ENCODE data around the gene MRPL49.
"Not testable (repeated sequence)": the region's sequence is repeated elsewhere in the genome, so short reads cannot be mapped to it uniquely, and the experiment has no call there.

MRPL49 gene

DNA sequence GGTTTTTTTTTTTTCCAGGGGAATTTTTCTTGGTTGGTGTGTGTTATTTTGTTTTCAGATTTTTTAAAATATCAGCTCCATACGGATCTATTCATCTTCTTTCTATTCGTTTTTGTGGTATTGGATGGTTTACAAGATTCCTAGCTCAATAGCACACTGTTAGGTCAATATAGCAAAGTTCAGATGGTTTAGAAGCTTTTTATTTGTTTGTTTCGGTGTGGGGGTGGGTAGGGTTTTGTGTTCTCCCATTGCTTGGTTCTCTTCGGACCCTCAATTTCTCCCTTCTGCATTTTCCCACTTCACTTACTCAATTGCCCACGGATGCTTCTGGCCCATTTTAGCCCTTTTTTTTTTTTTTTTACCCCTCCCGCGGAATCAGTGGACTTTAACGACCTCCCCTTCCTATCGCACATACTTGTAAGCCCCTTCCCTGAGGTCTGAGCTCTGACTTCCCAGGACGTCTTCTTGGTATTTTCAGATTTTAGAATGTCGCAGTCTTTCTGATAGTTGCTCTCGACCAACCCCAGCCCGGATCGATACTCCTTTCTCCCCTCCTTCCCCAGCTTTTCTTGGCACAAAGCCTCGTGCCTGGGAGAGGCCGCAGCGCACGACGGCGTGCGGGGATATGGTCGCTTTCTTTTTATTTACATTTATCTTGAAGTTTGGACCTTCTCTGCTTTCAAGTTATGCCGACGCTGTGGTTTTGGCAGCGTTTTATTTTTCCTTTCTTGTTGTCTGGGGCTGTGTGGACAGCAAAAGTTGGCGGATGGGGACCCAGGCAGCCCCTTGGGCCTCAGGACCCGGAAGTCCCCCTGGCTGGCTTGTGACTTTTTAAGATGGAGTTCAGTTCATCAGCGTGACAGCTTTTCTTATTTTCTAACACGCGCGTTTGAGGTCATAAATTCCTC, 43.5 kb downstream of the MRPL49 start:
- TF ChIP-seq POLR2AphosphoS5 (IDR thresholded peaks at IDR 0.05; ENCODE audit: low read depth, low read length) (no peak), POLR2A (IDR thresholded peaks at IDR 0.05; ENCODE audit: low read depth, low read length) (no peak), TAF1 (IDR thresholded peaks at IDR 0.05; ENCODE audit: borderline replicate concordance, low read depth, low read length) (no peak)
- no peak for FAIRE-seq

DNA sequence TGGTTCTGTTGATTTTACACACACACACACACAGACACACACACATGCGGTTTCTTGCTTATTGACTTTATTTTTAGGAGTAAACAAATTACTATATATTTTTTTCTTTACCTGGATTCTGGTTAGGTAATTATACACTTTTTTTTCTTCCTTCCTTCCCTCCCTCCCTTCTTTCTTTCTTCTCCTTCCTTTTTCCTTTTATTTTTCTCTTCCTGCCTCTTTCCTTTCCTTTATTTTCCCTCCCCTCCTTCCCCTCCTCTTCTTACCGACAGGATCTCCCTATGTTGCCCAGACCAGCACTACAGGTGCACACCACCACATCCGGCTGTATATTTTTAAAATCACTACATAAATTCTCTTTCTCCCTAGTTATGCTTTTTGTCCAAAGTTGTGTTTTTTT, 44.8 kb downstream of the MRPL49 start:
- TF ChIP-seq POLR2A (IDR thresholded peaks at IDR 0.05; ENCODE audit: low read depth, low read length) (no peak), POLR2AphosphoS5 (IDR thresholded peaks at IDR 0.05; ENCODE audit: low read depth, low read length) (no peak), TAF1 (IDR thresholded peaks at IDR 0.05; ENCODE audit: borderline replicate concordance, low read depth, low read length) (no peak)
- FAIRE-seq (no peak), DNase-seq (ENCODE audit: insufficient read length) (no peak)

More for the DNA sequence above, 43.5 kb downstream of the MRPL49 start:
- no peak for DNase-seq (ENCODE audit: insufficient read length)

DNA sequence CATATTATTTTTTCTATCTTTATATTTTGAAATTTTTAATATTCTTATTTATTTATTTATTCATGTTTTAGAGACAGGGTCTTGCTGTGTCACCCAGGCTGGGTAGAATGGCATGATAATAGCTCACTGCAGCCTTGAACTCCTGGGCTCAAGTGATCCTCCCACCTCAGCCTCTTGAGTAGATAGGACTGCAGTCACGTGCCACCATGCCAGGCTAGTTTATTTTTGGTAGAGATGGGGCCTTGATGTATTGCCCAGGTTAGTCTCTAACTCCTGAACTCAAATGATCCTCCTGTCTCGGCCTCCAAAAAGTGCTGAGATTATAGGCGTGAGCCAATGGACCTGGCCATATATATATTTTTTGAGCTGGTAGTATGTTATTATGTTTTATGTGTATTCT, 45.5 kb downstream of the MRPL49 start:
- FAIRE-seq: no peak
- TF ChIP-seq TAF1 (IDR thresholded peaks at IDR 0.05; ENCODE audit: borderline replicate concordance, low read depth, low read length): no peak
- no peak for TF ChIP-seq POLR2AphosphoS5 (IDR thresholded peaks at IDR 0.05; ENCODE audit: low read depth, low read length)
- TF ChIP-seq POLR2A (IDR thresholded peaks at IDR 0.05; ENCODE audit: low read depth, low read length): no peak

DNA sequence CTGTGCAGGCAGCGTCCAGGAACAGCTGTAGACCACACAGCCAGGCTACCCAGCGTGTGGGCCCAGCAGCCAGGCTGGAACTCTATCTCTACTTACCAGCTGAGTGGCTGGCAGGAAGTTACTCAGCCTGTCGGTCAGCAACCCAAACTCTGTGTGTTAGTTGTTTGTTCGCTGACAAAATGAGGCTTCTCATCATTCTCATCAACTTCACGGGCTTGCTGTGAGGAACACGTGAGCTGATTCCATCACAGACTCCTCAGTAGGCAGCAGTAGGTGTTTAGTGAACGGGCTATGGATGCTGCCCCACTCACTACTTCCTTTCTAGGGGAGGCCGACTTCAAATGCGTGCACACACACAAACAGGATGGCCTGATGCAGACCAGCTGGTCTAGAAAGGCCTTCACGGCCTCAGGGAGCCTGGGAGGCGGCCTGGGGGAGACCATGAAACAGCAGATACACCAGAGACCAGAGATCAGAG, 47.1 kb downstream of the MRPL49 start:
- TF ChIP-seq POLR2AphosphoS5 (IDR thresholded peaks at IDR 0.05; ENCODE audit: low read depth, low read length): no peak
- TF ChIP-seq POLR2A (IDR thresholded peaks at IDR 0.05; ENCODE audit: low read depth, low read length): no peak; the same call in 1 of the 2 replicates
- no peak for TF ChIP-seq TAF1 (IDR thresholded peaks at IDR 0.05; ENCODE audit: borderline replicate concordance, low read depth, low read length)
- DNase-seq (ENCODE audit: insufficient read length): no peak
- FAIRE-seq: peak; percentile 82

More for the DNA sequence above, 45.5 kb downstream of the MRPL49 start:
- no peak for DNase-seq (ENCODE audit: insufficient read length)

DNA sequence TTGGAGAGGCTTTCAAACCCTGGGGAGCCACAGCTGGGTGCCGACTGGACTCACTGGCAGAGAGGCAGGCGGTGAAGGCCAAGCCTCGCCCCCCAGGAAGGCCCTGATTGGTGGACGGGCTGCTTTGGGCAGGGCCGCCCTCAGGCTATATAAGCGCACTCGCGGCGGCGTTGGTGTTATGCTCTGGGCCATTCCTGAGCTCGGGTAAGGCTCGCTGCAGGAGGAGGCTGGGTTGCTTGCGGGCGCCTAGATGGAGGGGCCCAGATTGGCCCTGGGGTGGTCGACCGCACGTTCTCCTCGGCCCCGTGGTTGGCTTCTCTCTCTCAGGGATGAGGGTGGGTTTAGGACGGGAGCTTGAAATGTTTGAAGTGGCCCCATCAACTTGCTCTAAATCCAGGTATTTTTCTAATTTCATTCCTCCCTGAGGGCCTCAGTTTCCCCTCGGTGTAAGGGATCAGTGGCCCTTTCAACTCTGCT, 48.0 kb downstream of the MRPL49 start, which contains the start of gene SPDYC:
Gene SPDYC, plus strand, starts transcription at position 176 of the 477 bp plus-strand sequence. CDS start 1,125 bp downstream, outside the sequence.
- no peak for DNase-seq (ENCODE audit: insufficient read length)
- no peak for FAIRE-seq
- TF ChIP-seq POLR2A (IDR thresholded peaks at IDR 0.05; ENCODE audit: low read depth, low read length) (no peak), POLR2AphosphoS5 (IDR thresholded peaks at IDR 0.05; ENCODE audit: low read depth, low read length) (no peak), TAF1 (IDR thresholded peaks at IDR 0.05; ENCODE audit: borderline replicate concordance, low read depth, low read length) (no peak)

DNA sequence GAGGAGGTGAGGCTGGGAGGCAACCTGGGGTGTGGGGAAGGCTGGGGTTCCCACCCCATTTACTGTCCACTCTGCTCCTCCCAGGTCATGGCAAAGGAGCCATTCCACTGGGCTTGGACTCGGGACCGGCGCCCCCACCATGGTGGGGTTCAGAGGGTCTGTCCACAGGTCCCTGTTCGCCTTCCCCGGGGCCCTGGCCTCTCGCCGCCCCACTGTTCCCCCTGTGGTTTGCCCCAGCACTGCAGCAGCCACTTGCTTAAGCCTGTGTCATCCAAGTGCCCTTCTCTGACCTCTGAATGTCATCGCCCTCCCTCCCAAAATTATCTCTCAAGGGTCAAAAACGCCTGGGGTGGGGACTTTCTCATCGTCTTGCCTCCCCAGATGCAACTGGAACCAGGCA, 50.5 kb downstream of the MRPL49 start:
- TF ChIP-seq POLR2A (IDR thresholded peaks at IDR 0.05; ENCODE audit: low read depth, low read length): no peak
- TF ChIP-seq TAF1 (IDR thresholded peaks at IDR 0.05; ENCODE audit: borderline replicate concordance, low read depth, low read length): no peak
- no peak for DNase-seq (ENCODE audit: insufficient read length)
- FAIRE-seq: no peak

DNA sequence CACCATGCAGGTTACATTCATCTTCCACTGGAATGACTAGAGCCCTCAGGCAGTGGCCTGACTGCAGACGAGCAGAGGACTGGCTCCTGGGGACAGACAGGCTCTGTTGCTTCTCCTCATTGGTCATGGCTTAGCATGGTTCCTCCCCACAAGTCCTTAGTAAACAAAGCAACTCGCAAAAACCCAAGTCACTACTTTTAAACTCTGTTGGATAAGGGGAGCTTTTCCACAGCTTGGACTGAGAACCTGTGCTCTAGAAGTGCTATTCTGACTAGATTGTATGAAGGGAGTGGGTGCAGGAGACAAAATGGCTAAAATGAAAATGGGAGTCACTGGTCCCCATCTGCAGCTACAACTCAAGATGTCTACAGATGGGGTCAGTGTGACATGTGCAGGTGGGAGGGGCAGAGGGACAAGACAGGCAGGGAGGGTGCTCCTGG, 52.5 kb downstream of the MRPL49 start:
- FAIRE-seq; DNase-seq (ENCODE audit: insufficient read length): not testable (repeated sequence)

All from GM12892 (cell line).